HepG2 (cell line): ENCODE measurements around the gene ANAPC5. TPM values are rescaled to one million over a fixed set of nuclear protein-coding genes. Genes with fewer than 3 reads are reported as not detected.

Experiments
- CBX5 ChIP-seq: sonication (generic); formaldehyde crosslinking; IDR thresholded peaks from 2 replicates; pipeline ENCODE4 v1.4.0; 2020; ENCODE audit warnings: missing genetic modification reagents, borderline replicate concordance
- DMAP1 ChIP-seq: IDR thresholded peaks from 2 replicates; pipeline ENCODE4 v1.6.1; 2016
- ELF4 ChIP-seq: sonication (generic); formaldehyde crosslinking; IDR thresholded peaks from 2 replicates; pipeline ENCODE4 v1.5.0; 2020; ENCODE audit warnings: missing genetic modification reagents, mild to moderate bottlenecking, moderate library complexity, borderline replicate concordance
- EP300 ChIP-seq, 3 experiments: sonication (generic) in 1 of 3; formaldehyde crosslinking in 1 of 3; IDR thresholded peaks; 2 replicates each; pipeline versions ENCODE4 v1.5.1 to v1.6.1; 2011 to 2020; ENCODE audit warnings: low read depth in 2 of 3, low read length in 2 of 3, borderline replicate concordance in 1 of 3, improper control_type of control experiment in 1 of 3, mild to moderate bottlenecking in 1 of 3, missing genetic modification reagents in 1 of 3, moderate library complexity in 1 of 3
- FOXJ3 ChIP-seq: sonication (generic); formaldehyde crosslinking; IDR thresholded peaks from 2 replicates; pipeline ENCODE4 v1.4.0; 2020; ENCODE audit warnings: missing genetic modification reagents, mild to moderate bottlenecking, borderline replicate concordance
- KDM5B ChIP-seq: sonication (generic); formaldehyde crosslinking; IDR thresholded peaks from 2 replicates; pipeline ENCODE4 v1.4.0; 2020; ENCODE audit warnings: missing genetic modification reagents, mild to moderate bottlenecking, borderline replicate concordance
- POLR2A ChIP-seq, 2 experiments: IDR thresholded peaks; 2 replicates each; pipeline ENCODE4 v1.6.1; 2011; ENCODE audit warnings: low read depth in 2 of 2, low read length in 2 of 2, mild to moderate bottlenecking in 1 of 2, moderate library complexity in 1 of 2; ENCODE audit not compliant: insufficient read depth in 1 of 2
- PRDM15 ChIP-seq: sonication (generic); formaldehyde crosslinking; IDR thresholded peaks from 2 replicates; pipeline ENCODE4 v1.4.0; 2020; ENCODE audit warnings: missing genetic modification reagents
- REPIN1 ChIP-seq: sonication (generic); formaldehyde crosslinking; IDR thresholded peaks from 2 replicates; pipeline ENCODE4 v1.8.0; 2022; ENCODE audit warnings: missing genetic modification reagents, low read depth, mild to moderate bottlenecking, borderline replicate concordance
- SIN3A ChIP-seq: IDR thresholded peaks from 2 replicates; pipeline ENCODE4 v1.6.1; 2011; ENCODE audit warnings: low read depth, mild to moderate bottlenecking, control low read depth, low read length, borderline replicate concordance
- ZMAT5 ChIP-seq: sonication (generic); formaldehyde crosslinking; IDR thresholded peaks from 2 replicates; pipeline ENCODE4 v1.5.0; 2020; ENCODE audit warnings: mild to moderate bottlenecking, low read depth, missing genetic modification reagents, borderline replicate concordance
- ZNF224 ChIP-seq: sonication (generic); formaldehyde crosslinking; IDR thresholded peaks from 2 replicates; pipeline ENCODE4 v1.5.0; 2020; ENCODE audit warnings: mild to moderate bottlenecking, missing genetic modification reagents
- ZNF362 ChIP-seq: sonication (generic); formaldehyde crosslinking; IDR thresholded peaks from 2 replicates; pipeline ENCODE4 v1.4.0; 2020; ENCODE audit warnings: missing genetic modification reagents, mild to moderate bottlenecking, borderline replicate concordance
- polyA plus RNA-seq, 8 experiments: library from polyadenylated mRNA; depleted of rRNA in 3 of 8; stranded (reverse) in 7 of 8; unstranded in 1 of 8; fragments of >200 nt; fragmentation: Illumina TruSeq in 4 of 8; extraction: Trizol in 4 of 8; gene quantifications; 2 replicates each; pipeline versions ENCODE4 v1.2.1 to v1.2.3, GENCODE V29; 2011 to 2016; ENCODE audit warnings: low read depth in 4 of 8, missing spikeins in 1 of 8, mixed read lengths in 1 of 8; ENCODE audit not compliant: insufficient read depth in 1 of 8
- total RNA-seq, 5 experiments: library from RNA; depleted of rRNA; stranded (reverse); fragments of >200 nt; fragmentation: Illumina TruSeq; extraction: Trizol; gene quantifications; 2 replicates each; pipeline ENCODE4 v1.2.3, GENCODE V29; 2016; ENCODE audit warnings: low read depth in 1 of 5
- TF ChIP-seq, protein P1 (sequence below): sonication (generic); formaldehyde crosslinking; IDR thresholded peaks from 2 replicates; pipeline ENCODE4 v1.4.0; 2020; ENCODE audit warnings: missing genetic modification reagents

The ANAPC5 gene
- total and polyA plus RNA-seq, 2 of the 13 experiments (the other 11 are each of a cell fraction or from before 2014, with no cell fraction given): 146 to 161 TPM

GRCh38 chr12:121297435-121297991 lies 54.7 kb downstream of the ANAPC5 start (continued):
- TF ChIP-seq, protein P1, sequence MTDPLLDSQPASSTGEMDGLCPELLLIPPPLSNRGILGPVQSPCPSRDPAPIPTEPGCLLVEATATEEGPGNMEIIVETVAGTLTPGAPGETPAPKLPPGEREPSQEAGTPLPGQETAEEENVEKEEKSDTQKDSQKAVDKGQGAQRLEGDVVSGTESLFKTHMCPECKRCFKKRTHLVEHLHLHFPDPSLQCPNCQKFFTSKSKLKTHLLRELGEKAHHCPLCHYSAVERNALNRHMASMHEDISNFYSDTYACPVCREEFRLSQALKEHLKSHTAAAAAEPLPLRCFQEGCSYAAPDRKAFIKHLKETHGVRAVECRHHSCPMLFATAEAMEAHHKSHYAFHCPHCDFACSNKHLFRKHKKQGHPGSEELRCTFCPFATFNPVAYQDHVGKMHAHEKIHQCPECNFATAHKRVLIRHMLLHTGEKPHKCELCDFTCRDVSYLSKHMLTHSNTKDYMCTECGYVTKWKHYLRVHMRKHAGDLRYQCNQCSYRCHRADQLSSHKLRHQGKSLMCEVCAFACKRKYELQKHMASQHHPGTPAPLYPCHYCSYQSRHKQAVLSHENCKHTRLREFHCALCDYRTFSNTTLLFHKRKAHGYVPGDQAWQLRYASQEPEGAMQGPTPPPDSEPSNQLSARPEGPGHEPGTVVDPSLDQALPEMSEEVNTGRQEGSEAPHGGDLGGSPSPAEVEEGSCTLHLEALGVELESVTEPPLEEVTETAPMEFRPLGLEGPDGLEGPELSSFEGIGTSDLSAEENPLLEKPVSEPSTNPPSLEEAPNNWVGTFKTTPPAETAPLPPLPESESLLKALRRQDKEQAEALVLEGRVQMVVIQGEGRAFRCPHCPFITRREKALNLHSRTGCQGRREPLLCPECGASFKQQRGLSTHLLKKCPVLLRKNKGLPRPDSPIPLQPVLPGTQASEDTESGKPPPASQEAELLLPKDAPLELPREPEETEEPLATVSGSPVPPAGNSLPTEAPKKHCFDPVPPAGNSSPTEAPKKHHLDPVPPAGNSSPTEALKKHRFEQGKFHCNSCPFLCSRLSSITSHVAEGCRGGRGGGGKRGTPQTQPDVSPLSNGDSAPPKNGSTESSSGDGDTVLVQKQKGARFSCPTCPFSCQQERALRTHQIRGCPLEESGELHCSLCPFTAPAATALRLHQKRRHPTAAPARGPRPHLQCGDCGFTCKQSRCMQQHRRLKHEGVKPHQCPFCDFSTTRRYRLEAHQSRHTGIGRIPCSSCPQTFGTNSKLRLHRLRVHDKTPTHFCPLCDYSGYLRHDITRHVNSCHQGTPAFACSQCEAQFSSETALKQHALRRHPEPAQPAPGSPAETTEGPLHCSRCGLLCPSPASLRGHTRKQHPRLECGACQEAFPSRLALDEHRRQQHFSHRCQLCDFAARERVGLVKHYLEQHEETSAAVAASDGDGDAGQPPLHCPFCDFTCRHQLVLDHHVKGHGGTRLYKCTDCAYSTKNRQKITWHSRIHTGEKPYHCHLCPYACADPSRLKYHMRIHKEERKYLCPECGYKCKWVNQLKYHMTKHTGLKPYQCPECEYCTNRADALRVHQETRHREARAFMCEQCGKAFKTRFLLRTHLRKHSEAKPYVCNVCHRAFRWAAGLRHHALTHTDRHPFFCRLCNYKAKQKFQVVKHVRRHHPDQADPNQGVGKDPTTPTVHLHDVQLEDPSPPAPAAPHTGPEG (CRISPR knock-in tag): peak; percentile 7; the same call in 1 of the 2 replicates
- TF ChIP-seq PRDM15 (CRISPR knock-in tag) (0 out of 2 replicates have a peak, but pooled peaks have one; percentile 7), ZMAT5 (no peak), ZNF362 (peak; percentile 79), REPIN1 (CRISPR knock-in tag) (0 out of 2 replicates have a peak, but pooled peaks have one; percentile 1), KDM5B (0 out of 2 replicates have a peak, but pooled peaks have one; percentile 10), DMAP1 (CRISPR knock-in tag) (0 out of 2 replicates have a peak, but pooled peaks have one; percentile 15), ELF4 (CRISPR knock-in tag) (0 out of 2 replicates have a peak, but pooled peaks have one; percentile 33), CBX5 (no peak), POLR2A (IDR thresholded peaks at IDR 0.05; ENCODE audit: insufficient read depth in 1 of 2, low read depth in 2 of 2, low read length in 2 of 2) (peak in 1 of 2 experiments; percentile 11; a peak in 1 of 4 replicates), SIN3A (0 out of 2 replicates have a peak, but pooled peaks have one; percentile 19), ZNF224 (CRISPR knock-in tag) (no peak), EP300 (IDR thresholded peaks at IDR 0.05; ENCODE audit: low read depth in 2 of 2, low read length in 2 of 2) (no peak), EP300 (CRISPR knock-in tag; IDR thresholded peaks at IDR 0.05; ENCODE audit: borderline replicate concordance) (no peak), FOXJ3 (no peak)
